Left hindlimb (tissue), 1 donor: ENCODE results near the gene DYNLRB1.
"Not testable (repeated sequence)": the region's sequence is repeated elsewhere in the genome, so short reads cannot be mapped to it uniquely, and the experiment has no call there.

Experiments
- DNase-seq: peaks from one replicate; pipeline ENCODE4 v3.0.0-alpha.2; 2018

The DYNLRB1 gene

GRCh38 chr20:34512266-34512954, 3.8 kb upstream of the DYNLRB1 start:
- DNase-seq, result no peak

DNA sequence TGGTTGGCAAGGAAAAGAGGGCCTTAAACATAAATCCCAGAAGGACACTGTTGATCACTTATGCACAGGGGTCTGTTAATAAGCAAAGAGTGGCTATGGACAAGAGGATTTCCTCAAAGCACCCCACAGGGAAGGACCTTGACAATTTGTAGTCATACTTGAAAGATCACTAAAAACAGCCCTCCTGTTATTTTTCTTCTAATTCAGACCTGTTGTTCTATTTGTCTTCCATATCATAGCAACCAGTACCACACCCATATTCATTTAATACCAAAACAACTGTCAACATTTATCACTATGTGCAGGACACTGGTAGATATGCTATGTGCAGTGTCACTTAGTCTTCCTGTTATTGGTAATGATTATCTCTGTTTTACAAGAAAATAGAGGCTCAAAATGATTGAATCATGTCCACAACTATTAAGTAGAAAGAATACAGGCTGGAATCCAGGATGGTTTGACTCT, 3.2 kb upstream of the DYNLRB1 start:
- DNase-seq, result no peak

DNA sequence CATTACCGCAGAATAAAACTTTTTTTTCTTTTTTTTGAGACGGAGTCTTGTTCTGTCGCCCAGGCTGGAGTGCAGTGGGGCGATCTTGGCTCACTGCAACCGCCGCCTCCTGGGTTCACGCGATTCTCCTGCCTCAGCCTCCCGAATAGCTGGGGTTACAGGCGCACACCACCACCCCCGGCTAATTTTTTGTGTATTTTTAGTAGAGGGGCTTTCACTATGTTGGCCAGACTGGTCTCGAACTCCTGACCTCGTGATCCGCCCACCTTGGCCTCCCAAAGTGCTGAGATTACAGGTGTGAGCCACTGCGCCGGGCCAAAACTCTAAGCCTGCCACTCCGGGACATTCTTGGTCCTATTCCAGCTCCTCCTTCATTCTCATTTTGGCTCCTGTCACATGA, 2.2 kb upstream of the DYNLRB1 start:
- DNase-seq, result not testable (repeated sequence)

- no peak for DNase-seq
Observed at GRCh38 chr20:34514897-34515483, 1.2 kb upstream of the DYNLRB1 start.

DNA sequence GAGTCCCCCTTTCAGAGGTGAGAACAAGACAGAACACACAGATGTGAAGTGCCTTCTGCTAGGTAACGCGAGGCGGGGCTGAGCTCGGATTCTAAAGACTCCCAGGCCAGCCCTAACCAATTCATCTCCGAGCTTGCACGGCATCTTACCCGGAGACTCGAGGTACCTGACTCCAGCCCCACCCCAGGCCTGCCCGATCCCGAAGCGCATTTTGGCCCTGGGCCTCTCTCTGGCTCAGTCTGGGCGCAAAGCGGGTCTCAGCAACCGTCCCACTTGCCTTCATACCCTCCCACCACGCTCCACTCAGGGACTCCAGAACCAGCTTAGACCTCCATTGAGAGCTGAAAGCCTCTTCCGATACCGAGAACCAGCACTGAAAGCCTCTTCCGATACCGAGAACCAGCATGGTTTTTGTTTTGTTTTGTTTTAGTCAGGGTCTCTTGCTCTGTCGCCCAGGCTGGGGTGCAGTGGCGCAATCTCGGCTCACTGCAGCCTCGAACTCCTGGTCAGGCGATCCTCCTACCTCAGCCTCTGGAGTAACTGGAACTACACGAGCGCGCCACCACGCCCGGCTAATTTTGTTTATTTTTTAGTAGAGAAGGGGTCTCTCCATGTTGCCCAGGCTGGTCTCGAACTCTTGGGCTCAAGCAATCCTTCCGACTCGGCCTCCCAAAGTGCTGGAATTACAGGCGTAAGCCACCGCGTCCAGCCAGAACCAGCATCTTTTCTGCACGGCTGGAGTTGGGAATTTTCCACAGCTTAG, 557 bp upstream of the DYNLRB1 start:
- DNase-seq, result peak; percentile 64

GRCh38 chr20:34517114-34517505, 888 bp downstream of the DYNLRB1 start:
- DNase-seq, result no peak

GRCh38 chr20:34518863-34519262, 2.6 kb downstream of the DYNLRB1 start:
- not testable (repeated sequence) for DNase-seq

DNA sequence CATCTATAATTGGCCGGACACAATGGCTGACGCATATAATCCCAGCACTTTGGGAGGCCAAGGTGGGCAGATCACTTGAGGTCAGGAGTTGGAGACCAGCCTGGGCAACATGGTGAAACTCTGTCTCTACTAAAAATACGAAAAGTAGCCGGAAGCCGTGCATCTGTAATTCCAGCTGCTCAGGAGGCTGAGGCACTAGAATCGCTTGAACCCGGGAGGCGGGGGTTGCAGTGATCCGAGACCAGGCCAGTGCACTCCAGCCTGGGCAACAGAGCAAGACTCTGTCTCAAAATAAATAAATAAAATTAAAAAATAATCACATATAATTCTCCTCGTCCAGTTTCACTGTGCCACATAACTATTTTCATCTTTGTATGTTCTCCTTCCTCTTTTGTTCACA, 3.6 kb downstream of the DYNLRB1 start:
- DNase-seq, result not testable (repeated sequence)

GRCh38 chr20:34522969-34523871, 7.0 kb downstream of the DYNLRB1 start:
- DNase-seq, result no peak

- DNase-seq, result no peak
Observed at GRCh38 chr20:34524426-34524825, 8.2 kb downstream of the DYNLRB1 start.

DNA sequence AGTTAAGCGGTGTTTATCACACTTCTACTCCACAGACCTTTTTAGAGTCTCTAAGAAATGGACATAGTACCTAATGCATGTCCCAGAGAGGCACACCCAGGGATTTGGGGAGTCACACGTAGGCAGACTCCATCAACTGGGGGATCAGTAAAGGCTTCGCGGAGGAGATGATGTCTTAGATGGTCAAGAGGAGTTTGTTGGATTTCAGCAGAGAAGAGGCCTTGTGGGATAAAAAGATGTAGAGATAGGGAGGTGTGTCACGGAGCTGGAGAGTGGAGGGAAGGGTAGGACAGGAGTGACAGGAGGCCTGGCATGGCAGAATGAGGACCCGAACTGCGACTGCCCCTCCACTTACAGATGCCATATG, 9.1 kb downstream of the DYNLRB1 start:
- DNase-seq, result no peak

DNA sequence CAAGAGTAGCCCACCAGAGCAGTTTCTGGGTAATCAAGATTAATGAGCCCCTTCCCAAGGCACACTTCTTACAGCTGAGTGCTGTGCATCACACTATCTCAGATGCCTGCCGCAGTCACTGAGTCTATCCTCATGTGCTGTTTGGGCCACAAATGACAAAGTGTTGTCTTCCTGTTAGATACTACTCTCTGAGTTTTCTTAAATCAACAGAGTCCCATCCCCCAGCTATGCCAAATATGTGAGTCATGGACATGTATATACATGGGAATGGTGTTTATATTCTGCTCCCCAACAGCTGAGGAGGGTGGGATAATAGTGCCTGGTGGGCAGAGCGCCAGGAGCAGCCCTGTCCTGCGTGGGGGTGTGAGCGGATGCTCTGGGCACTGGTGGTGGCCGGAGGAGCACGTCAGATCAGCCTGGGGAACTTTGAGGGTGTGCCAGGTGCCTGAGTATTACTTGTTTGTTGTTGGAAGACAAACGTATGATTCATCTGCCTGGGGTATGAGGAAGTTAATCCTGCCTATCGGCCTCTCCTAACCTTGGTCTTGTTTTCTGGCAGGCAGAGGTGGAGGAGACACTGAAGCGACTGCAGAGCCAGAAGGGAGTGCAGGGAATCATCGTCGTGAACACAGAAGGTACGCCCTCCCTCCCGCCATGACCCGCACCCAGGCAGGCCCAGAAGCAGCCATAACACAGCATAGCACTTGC, 9.6 kb downstream of the DYNLRB1 start:
- DNase-seq, result no peak

DNA sequence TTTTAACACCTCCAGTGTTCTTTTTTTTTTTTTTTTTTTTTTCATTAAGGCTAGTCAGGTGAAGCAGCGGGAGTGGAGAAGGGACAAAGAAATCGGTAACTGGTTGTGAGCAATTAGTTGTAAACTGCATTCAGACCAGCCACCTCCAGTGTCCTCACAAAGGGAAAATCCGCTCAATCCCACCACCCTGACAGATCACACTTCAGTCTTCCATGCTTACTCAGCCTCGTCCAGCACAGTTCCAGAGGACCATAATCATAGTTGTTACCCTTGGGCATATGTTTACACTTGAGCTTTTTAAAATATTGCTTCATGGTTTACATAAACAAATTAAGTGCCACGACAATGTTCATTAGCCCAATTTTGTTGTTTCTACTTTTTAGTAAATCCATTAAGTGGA, 10.2 kb downstream of the DYNLRB1 start:
- no peak for DNase-seq

DNA sequence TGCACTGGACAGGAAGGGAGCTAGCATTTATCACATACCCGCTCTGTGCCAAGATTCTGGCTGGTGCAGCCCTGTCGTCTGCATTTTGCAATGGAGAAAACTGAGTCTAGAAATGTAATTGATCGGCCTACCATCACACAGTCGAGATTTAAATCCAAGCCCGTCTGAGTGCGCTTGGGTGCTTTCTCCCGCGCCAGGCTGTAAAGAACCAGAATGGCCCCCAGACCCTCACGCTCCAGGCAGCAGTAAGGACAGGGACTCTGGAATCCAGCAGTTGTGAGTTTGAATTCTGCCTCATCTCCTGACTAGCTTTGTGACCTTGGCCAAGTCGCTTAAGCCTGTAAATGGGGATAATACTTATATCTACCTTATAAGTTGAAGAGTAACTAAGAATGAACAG, 10.8 kb downstream of the DYNLRB1 start:
- DNase-seq, result no peak

DNA sequence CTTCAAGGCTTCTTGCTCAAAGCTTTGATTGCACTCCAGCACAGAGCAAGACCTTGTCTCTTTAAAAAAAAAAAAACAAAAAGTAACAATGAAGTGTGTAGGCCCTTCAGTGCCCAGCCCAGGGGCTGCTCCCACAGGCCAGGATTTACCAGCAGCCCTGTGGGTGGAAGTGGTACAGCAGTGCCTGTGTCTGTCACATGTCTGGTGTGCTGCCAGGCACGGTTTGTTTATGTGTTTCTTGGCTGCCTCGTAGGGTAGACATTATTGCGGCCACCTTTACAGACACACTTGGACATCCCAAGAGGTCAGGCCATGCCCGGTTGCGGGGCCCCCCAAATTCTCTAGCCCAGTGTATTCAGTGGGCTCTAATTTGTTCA, 12.7 kb downstream of the DYNLRB1 start:
- DNase-seq, result no peak

GRCh38 chr20:34529742-34530141, 13.5 kb downstream of the DYNLRB1 start:
- DNase-seq, result no peak

DNA sequence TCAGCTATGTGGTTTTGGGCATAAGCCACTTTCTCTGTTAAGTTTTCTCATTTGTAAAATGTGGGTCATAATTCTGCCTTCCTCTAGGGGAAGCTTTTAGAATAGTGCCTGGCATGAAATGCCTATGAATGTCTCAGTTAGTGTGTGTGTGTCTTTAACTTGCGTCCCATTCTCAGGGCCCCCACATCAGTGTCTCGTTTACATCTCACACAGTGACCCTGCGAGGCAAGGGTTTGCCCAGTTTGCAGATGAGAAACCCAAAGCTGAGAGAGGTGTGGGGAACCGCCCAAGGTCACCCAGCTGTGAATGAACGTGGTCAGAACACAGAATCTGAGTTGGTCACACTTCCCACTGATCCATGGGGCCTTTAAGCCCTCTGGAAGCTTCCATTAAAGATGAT, 14.1 kb downstream of the DYNLRB1 start:
- no peak for DNase-seq

- no peak for DNase-seq
Observed at GRCh38 chr20:34531608-34532265, 15.5 kb downstream of the DYNLRB1 start.

DNA sequence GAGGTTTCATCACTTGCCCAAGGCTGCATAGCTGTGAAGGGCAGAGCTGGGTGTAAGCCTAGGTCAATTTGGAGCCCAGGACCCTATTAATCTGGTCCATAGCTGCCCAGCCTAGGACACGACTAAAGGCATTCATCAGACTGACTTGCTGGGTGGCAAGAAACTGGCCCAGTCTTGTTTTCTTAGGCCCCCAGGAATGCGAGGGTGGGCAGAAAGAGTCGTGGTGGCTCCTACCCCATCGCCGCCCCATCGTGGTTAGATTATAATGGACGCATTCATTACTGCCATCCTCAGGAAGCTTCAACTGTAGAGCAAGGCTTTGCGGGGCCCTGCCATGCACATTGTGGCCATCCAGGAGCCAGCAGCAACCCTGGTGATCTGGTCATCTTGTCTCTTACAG, 16.1 kb downstream of the DYNLRB1 start:
- no peak for DNase-seq

DNA sequence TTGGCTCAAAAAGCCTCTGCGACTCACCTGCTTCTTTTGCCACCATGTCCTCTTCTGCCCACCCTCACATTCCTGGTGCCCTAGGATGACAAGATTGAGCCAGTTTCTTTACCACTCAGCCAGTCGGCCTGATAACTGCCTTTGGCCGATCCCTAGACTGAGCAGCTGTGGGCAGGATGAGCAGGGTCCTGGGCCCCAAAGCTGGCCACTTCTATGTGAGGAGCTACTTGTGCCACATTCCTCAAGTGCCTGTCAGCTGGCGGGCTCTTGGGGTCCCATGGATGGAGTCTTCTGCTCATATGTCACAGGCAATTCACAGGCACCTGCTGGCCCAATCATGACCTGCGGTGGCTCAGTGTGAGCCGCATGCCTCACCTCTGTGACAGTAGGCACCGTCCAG, 16.5 kb downstream of the DYNLRB1 start:
- no peak for DNase-seq

DNA sequence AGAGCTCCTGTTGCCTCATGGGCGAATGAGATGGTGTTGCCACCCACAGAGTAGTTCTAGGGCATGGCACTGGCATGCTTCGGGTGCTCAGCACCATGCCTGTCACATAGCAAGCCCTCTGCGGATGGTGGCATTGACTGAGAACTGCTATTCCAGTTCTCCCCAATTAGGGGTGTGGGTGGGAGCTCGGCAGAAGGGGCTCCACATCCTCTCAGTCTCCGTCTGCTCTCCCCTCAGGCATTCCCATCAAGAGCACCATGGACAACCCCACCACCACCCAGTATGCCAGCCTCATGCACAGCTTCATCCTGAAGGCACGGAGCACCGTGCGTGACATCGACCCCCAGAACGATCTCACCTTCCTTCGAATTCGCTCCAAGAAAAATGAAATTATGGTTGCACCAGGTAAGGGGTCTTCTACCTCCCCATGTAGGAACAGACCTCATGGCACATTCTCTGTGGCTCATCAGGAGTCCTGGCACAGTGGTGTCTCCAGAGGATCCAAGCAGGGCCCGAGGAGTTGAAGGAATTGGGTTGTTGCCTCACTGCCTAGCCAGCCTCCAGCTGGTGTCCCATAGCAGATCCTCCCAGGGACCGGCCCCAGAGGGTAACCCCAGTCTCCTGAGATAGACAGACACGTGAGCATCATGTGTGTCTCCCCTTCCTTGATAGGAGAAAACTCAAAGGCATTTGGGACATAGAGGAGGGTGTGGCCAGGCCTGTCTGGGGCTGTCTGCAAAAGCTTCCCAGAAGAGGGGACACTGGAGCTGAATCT, 18.4 kb downstream of the DYNLRB1 start:
- no peak for DNase-seq
